ENCODE results near the gene ABCB11.
A peak's percentile ranks its signal among the peaks of the same experiment; 100 is the strongest.

The ABCB11 gene

GRCh38 chr2:168968342-168968741 is 62.8 kb downstream of the ABCB11 start:
- H3K4me3 ChIP-seq (replicated peaks; ENCODE audit: low read depth, low read length), result no peak overlapping the region
- TF ChIP-seq CTCF (IDR thresholded peaks at IDR 0.05; ENCODE audit: low read depth, low read length, missing control alignments), result no peak
- DNase-seq (ENCODE audit: extremely low read depth, low read depth), result no peak

- no peak overlapping the region for H3K4me3 ChIP-seq (replicated peaks; ENCODE audit: low read depth, low read length)
- TF ChIP-seq CTCF (IDR thresholded peaks at IDR 0.05; ENCODE audit: low read depth, low read length, missing control alignments), result no peak
- DNase-seq (ENCODE audit: extremely low read depth, low read depth), result no peak
Observed at GRCh38 chr2:168964251-168964807, 66.8 kb downstream of the ABCB11 start.

- no peak for DNase-seq (ENCODE audit: extremely low read depth, low read depth)
- no peak overlapping the region for H3K4me3 ChIP-seq (replicated peaks; ENCODE audit: low read depth, low read length)
- no peak for TF ChIP-seq CTCF (IDR thresholded peaks at IDR 0.05; ENCODE audit: low read depth, low read length, missing control alignments)
Observed at GRCh38 chr2:168962636-168963035, 68.5 kb downstream of the ABCB11 start.

- peak; percentile 61 for DNase-seq (ENCODE audit: extremely low read depth, low read depth)
- no peak overlapping the region for H3K4me3 ChIP-seq (replicated peaks; ENCODE audit: low read depth, low read length)
- TF ChIP-seq CTCF (IDR thresholded peaks at IDR 0.05; ENCODE audit: low read depth, low read length, missing control alignments), result peak; percentile 73
Observed at GRCh38 chr2:168961450-168962229, 69.5 kb downstream of the ABCB11 start.

GRCh38 chr2:168956392-168956791 is 74.7 kb downstream of the ABCB11 start:
- DNase-seq (ENCODE audit: extremely low read depth, low read depth), result no peak
- H3K4me3 ChIP-seq (replicated peaks; ENCODE audit: low read depth, low read length), result no peak overlapping the region
- no peak for TF ChIP-seq CTCF (IDR thresholded peaks at IDR 0.05; ENCODE audit: low read depth, low read length, missing control alignments)

GRCh38 chr2:168955321-168955720 is 75.8 kb downstream of the ABCB11 start:
- no peak overlapping the region for H3K4me3 ChIP-seq (replicated peaks; ENCODE audit: low read depth, low read length)
- no peak for DNase-seq (ENCODE audit: extremely low read depth, low read depth)
- no peak for TF ChIP-seq CTCF (IDR thresholded peaks at IDR 0.05; ENCODE audit: low read depth, low read length, missing control alignments)

Data from HFF-Myc (cell line).